HL-60 (cell line): ENCODE data around the gene NLGN1.
"Not testable (repeated sequence)": the region's sequence is repeated elsewhere in the genome, so short reads cannot be mapped to it uniquely, and the experiment has no call there.

ENCODE experiments used
- DNase-seq, 2 experiments: peaks; one replicate each; pipeline ENCODE4 v3.0.0-alpha.2; 2010 to 2020; ENCODE audit warnings: low read depth in 1 of 2, low spot score in 1 of 2
- H3K27ac ChIP-seq: fragments of 250-450 bp; sonication (Bioruptor Pico); replicated peaks from 2 replicates; pipeline ENCODE4 v1.5.1; 2020; ENCODE audit warnings: mild to moderate bottlenecking, moderate library complexity
- H3K27me3 ChIP-seq: fragments of 250-450 bp; sonication (Bioruptor Pico); 2 replicates; pipeline ENCODE4 v1.5.1; 2021; ENCODE audit warnings: mild to moderate bottlenecking, moderate library complexity; ENCODE audit not compliant: insufficient read depth, poor library complexity, severe bottlenecking
- H3K4me3 ChIP-seq: replicated peaks from 2 replicates; pipeline ENCODE4 v1.5.1; 2011; ENCODE audit warnings: mild to moderate bottlenecking, control low read depth, low read length; ENCODE audit not compliant: insufficient read depth
- CTCF ChIP-seq: IDR thresholded peaks from one replicate; pipeline ENCODE4 v1.5.1; 2011; ENCODE audit warnings: low read length, control low read depth, inconsistent platforms; ENCODE audit not compliant: insufficient read depth
- GABPA ChIP-seq: IDR thresholded peaks from 2 replicates; pipeline ENCODE4 v1.6.1; 2012; ENCODE audit warnings: low read depth
- POLR2AphosphoS5 ChIP-seq: IDR thresholded peaks from 2 replicates; pipeline ENCODE4 v1.6.1; 2012; ENCODE audit warnings: low read depth
- REST ChIP-seq: IDR thresholded peaks from 2 replicates; pipeline ENCODE4 v1.6.1; 2012; ENCODE audit warnings: low read depth; ENCODE audit not compliant: insufficient replicate concordance
- SPI1 ChIP-seq: IDR thresholded peaks from 2 replicates; pipeline ENCODE4 v1.6.1; 2012; ENCODE audit warnings: low read depth, mild to moderate bottlenecking, borderline replicate concordance

NLGN1 gene

GRCh38 chr3:173588556-173588955, 191.0 kb downstream of the NLGN1 start:
- DNase-seq: no peak
- no peak overlapping the region for H3K27ac ChIP-seq
- peaks cover 17% of the 10 kb centered on the region for H3K27me3 ChIP-seq
- TF ChIP-seq REST (no peak), SPI1 (no peak), CTCF (no peak), POLR2AphosphoS5 (no peak), GABPA (no peak)
- H3K4me3 ChIP-seq: no peak overlapping the region

GRCh38 chr3:173589116-173589515, 191.6 kb downstream of the NLGN1 start:
- TF ChIP-seq POLR2AphosphoS5 (no peak), GABPA (no peak), SPI1 (no peak), CTCF (no peak), REST (no peak)
- H3K27ac ChIP-seq: no peak overlapping the region
- peaks cover 17% of the 10 kb centered on the region for H3K27me3 ChIP-seq
- no peak overlapping the region for H3K4me3 ChIP-seq
- no peak for DNase-seq

- TF ChIP-seq SPI1 (no peak), REST (no peak), CTCF (no peak), GABPA (no peak), POLR2AphosphoS5 (no peak)
- DNase-seq: no peak
- H3K27me3 ChIP-seq: peaks cover 2% of the 10 kb centered on the region
- H3K27ac ChIP-seq: no peak overlapping the region
- no peak overlapping the region for H3K4me3 ChIP-seq
Observed at GRCh38 chr3:173591401-173591800, 193.9 kb downstream of the NLGN1 start.

- H3K4me3 ChIP-seq, DNase-seq, H3K27ac ChIP-seq, H3K27me3 ChIP-seq: not testable (repeated sequence)
Observed at GRCh38 chr3:173594881-173595280, 197.3 kb downstream of the NLGN1 start.
